K562 (cell line): Measurements from ENCODE around the gene GMDS. TPM values are rescaled to one million over a fixed set of nuclear protein-coding genes. Genes with fewer than 3 reads are reported as not detected.

Source experiments
- ATAC-seq: fragments of 200-7000 bp; cut with Tn5 transposase; 3 replicates; pipeline ENCODE4 v1.9.1; 2020; ENCODE audit warnings: moderate library complexity
- BruUV-seq: library from RNA; stranded (reverse); fragments of 400-500 nt; replicated peaks from 2 replicates; lab custom pipeline; 2021; lab: Mats Ljungman, UMichigan
- CTCF ChIA-PET: fragments of 300-600 bp; formaldehyde crosslinking; extraction: SDS; loops from one replicate; lab custom pipeline; 2021; ENCODE audit warnings: low intra/inter-chr PET ratio; lab: Yijun Ruan, JAX
- POLR2A ChIA-PET: fragments of 300-600, 350-650 bp; sonication (Branson Sonifier 250); formaldehyde crosslinking; extraction: SDS; loops from one replicate; lab custom pipeline; 2021; ENCODE audit warnings: antibody characterized with exemption, inconsistent platforms; lab: Yijun Ruan, JAX
- DNase-seq, 4 experiments: peaks; one replicate each; pipeline versions ENCODE4 v3.0.0 to v3.0.0-alpha.2; 2011 to 2018; ENCODE audit warnings: low spot score in 3 of 4, mixed read lengths in 3 of 4; ENCODE audit errors: extremely low read depth in 1 of 4
- FAIRE-seq: peaks from 2 replicates; lab custom pipeline; 2011; peaks lifted over from hg19 to GRCh38; lab: Jason Lieb, UNC
- H2AFZ ChIP-seq: 2 replicates; pipeline ENCODE4 v1.6.0; 2011; ENCODE audit warnings: low read depth, low read length, control low read depth, inconsistent platforms
- H3K27ac ChIP-seq: fragments of 200-600 bp; 3 replicates; pipeline ENCODE4 v1.8.0; 2011; ENCODE audit warnings: low read depth, mild to moderate bottlenecking, control low read depth, inconsistent platforms, low read length, moderate library complexity, mixed read lengths; ENCODE audit errors: extremely low read depth
- H3K27me3 ChIP-seq, 2 experiments: fragments of 300-600 bp in 1 of 2; 2 replicates in 1 of 2; 3 replicates in 1 of 2; pipeline versions ENCODE4 v1.6.0 to v1.8.0; 2011; ENCODE audit warnings: inconsistent platforms in 2 of 2, low read length in 2 of 2, mild to moderate bottlenecking in 1 of 2, mixed read lengths in 1 of 2, moderate library complexity in 1 of 2; ENCODE audit not compliant: control insufficient read depth in 2 of 2, insufficient read depth in 2 of 2
- H3K36me3 ChIP-seq: fragments of 300-600 bp; 3 replicates; pipeline ENCODE4 v1.8.0; 2011; ENCODE audit warnings: mild to moderate bottlenecking, low read length, inconsistent platforms; ENCODE audit not compliant: control insufficient read depth, insufficient read depth
- H3K4me1 ChIP-seq, 2 experiments: fragments of 200-600 bp in 1 of 2; replicated peaks in 1 of 2; 2 replicates in 1 of 2; 3 replicates in 1 of 2; pipeline versions ENCODE4 v1.5.1 to v1.8.0; 2011; ENCODE audit warnings: inconsistent platforms in 2 of 2, low read length in 2 of 2, mild to moderate bottlenecking in 1 of 2, mixed read lengths in 1 of 2, moderate library complexity in 1 of 2; ENCODE audit not compliant: control insufficient read depth in 2 of 2, insufficient read depth in 2 of 2
- H3K4me2 ChIP-seq: 2 replicates; pipeline ENCODE4 v1.6.1; 2011; ENCODE audit warnings: low read length, control low read depth, inconsistent platforms, mixed read lengths; ENCODE audit not compliant: insufficient read depth
- H3K4me3 ChIP-seq: fragments of 200-600 bp; sonication (generic), shearing (Covaris generic); 2 replicates; pipeline ENCODE4 v1.5.1; 2016; ENCODE audit warnings: control low read depth, inconsistent platforms
- H3K79me2 ChIP-seq: fragments of 200-600 bp; 3 replicates; pipeline ENCODE4 v1.8.0; 2011; ENCODE audit warnings: low read length, inconsistent platforms; ENCODE audit not compliant: control insufficient read depth, insufficient read depth
- H3K9ac ChIP-seq, 2 experiments: 2 replicates each; pipeline versions ENCODE4 v1.6.0 to v1.6.1; 2011; ENCODE audit warnings: low read depth in 2 of 2, low read length in 2 of 2, control low read depth in 1 of 2, inconsistent platforms in 1 of 2, mild to moderate bottlenecking in 1 of 2, mixed read lengths in 1 of 2; ENCODE audit not compliant: insufficient read depth in 1 of 2
- H3K9me1 ChIP-seq: one replicate; pipeline ENCODE4 v1.6.0; 2011; ENCODE audit warnings: inconsistent platforms, mild to moderate bottlenecking, low read length, moderate library complexity; ENCODE audit not compliant: control insufficient read depth, insufficient read depth
- H3K9me3 ChIP-seq: replicated peaks from 2 replicates; pipeline ENCODE4 v1.5.1; 2011; ENCODE audit warnings: low read depth, low read length, inconsistent platforms; ENCODE audit not compliant: control insufficient read depth, insufficient read depth
- H4K20me1 ChIP-seq: replicated peaks from 2 replicates; pipeline ENCODE4 v1.6.1; 2011; ENCODE audit warnings: low read length, inconsistent platforms, mixed read lengths; ENCODE audit not compliant: control insufficient read depth, insufficient read depth
- ARID2 ChIP-seq: fragments of 450-650 bp; IDR thresholded peaks from 2 replicates; pipeline ENCODE4 v1.6.1; 2017; ENCODE audit warnings: antibody characterized with exemption, mild to moderate bottlenecking
- C11orf30 ChIP-seq: fragments of 450-650 bp; IDR thresholded peaks from 2 replicates; pipeline ENCODE4 v1.6.1; 2016; ENCODE audit warnings: low read depth, mild to moderate bottlenecking
- IRF1 ChIP-seq: sonication (generic); formaldehyde crosslinking; IDR thresholded peaks from 2 replicates; pipeline ENCODE4 v1.8.0; 2022; ENCODE audit warnings: missing genetic modification reagents, mild to moderate bottlenecking, borderline replicate concordance
- NBN ChIP-seq: fragments of 450-650 bp; IDR thresholded peaks from 2 replicates; pipeline ENCODE4 v1.6.1; 2016; ENCODE audit warnings: low read depth, mild to moderate bottlenecking
- THRA ChIP-seq: fragments of 450-650 bp; IDR thresholded peaks from 2 replicates; pipeline ENCODE4 v1.6.1; 2017; ENCODE audit warnings: mild to moderate bottlenecking, moderate library complexity
- ZNF280B ChIP-seq: fragments of 250-450 bp; sonication (Bioruptor Pico); IDR thresholded peaks from 2 replicates; pipeline ENCODE4 v1.5.1; 2021; ENCODE audit warnings: mild to moderate bottlenecking
- WGBS: fragments of 100-300 bp; shearing (Covaris generic); methylation state at CpG from one replicate; pipeline ENCODE4 v1.1.6; 2016; ENCODE audit warnings: low coverage, mixed read lengths; ENCODE audit not compliant: insufficient coverage; ENCODE audit errors: missing lambda C conversion rate; 5-methylcytosine and 5-hydroxymethylcytosine counted together
- in situ Hi-C: fragments of 300-500 bp; cut with MboI; formaldehyde crosslinking; loops from 4 replicates; pipeline ENCODE4 v1.15.0; 2018; ENCODE audit warnings: inconsistent platforms, mixed read lengths
- intact Hi-C: fragments of 100-400 bp; cut with micrococcal nuclease; formaldehyde crosslinking; loops from 2 replicates; pipeline ENCODE4 v1.14.2; 2022
- polyA plus RNA-seq, 8 experiments: library from polyadenylated mRNA; depleted of rRNA in 4 of 8; stranded (reverse) in 5 of 8; unstranded in 3 of 8; fragments of >200 nt; fragmentation: Nextera tagmentation in 2 of 8; fragmentation: Illumina TruSeq in 1 of 8; extraction: Ambion mirVana in 2 of 8; extraction: Trizol in 1 of 8; gene quantifications; 2 replicates each; pipeline versions ENCODE4 v1.2.1 to v1.2.3, GENCODE V29; 2011 to 2014; ENCODE audit warnings: inconsistent platforms in 1 of 8, missing spikeins in 1 of 8
- total RNA-seq, 7 experiments: library from RNA; depleted of rRNA in 6 of 7; stranded (reverse); fragments of >200 nt in 6 of 7; fragmentation: Illumina TruSeq in 2 of 7; extraction: Trizol in 2 of 7; gene quantifications; 2 replicates each; pipeline versions ENCODE4 v1.2.1 to v1.2.3, GENCODE V29; 2011 to 2021; ENCODE audit warnings: low replicate concordance in 1 of 7

Gene GMDS
- total and polyA plus RNA-seq, 9 of the 15 experiments (the other 6 are each of a cell fraction or from before 2014, with no cell fraction given), result 0.48 to 31.8 (median 13.4) TPM

GRCh38 chr6:2030682-2031244 is 214.6 kb downstream of the GMDS start:
- no peaks in the 10 kb centered on the region for H4K20me1 ChIP-seq
- no peaks in the 10 kb centered on the region for H3K9me1 ChIP-seq
- no peak overlapping the region for H3K9ac ChIP-seq
- intact Hi-C loops (no loop called here), in situ Hi-C loops (no loop called here)
- FAIRE-seq (no peak), DNase-seq (no peak), ATAC-seq (no peak)
- H3K4me2 ChIP-seq, result no peak overlapping the region
- H3K79me2 ChIP-seq, result no peaks in the 10 kb centered on the region
- ChIA-PET POLR2A (interaction anchor here (0.7 to 1.0 kb wide), 2 partner anchors 9 to 38 kb away, joined by 3 read pairs; no protein-coding TSS in a partner anchor), CTCF (no interaction called here)
- H3K27ac ChIP-seq, result no peak overlapping the region
- H3K36me3 ChIP-seq, result no peaks in the 10 kb centered on the region
- no peak overlapping the region for H3K4me3 ChIP-seq
- no peaks in the 10 kb centered on the region; a peak in 1 of 5 replicates for H3K27me3 ChIP-seq
- H3K4me1 ChIP-seq, result no peaks in the 10 kb centered on the region
- BruUV-seq, result no TSS peak
- no peak for TF ChIP-seq ARID2
- no peak for TF ChIP-seq IRF1 (CRISPR knock-in tag)
- no peak for TF ChIP-seq ZNF280B (CRISPR knock-in tag)
- no peak for TF ChIP-seq NBN
- TF ChIP-seq C11orf30, result no peak
- no peak for TF ChIP-seq THRA
- no peaks in the 10 kb centered on the region for H3K9me3 ChIP-seq
- H2AFZ ChIP-seq, result no peak overlapping the region
- 2% methylated on average over 7 of the region's 7 CpGs for WGBS
